A673 (cell line): ENCODE data around the gene HOXB7. TPM values are rescaled to one million over a fixed set of nuclear protein-coding genes. Genes with fewer than 3 reads are reported as not detected.

Experiments
- BruUV-seq: library from RNA; stranded (reverse); fragments of 400-500 nt; replicated peaks from 2 replicates; lab custom pipeline; 2021; lab: Mats Ljungman, UMichigan
- CTCF ChIA-PET: fragments of 300-600 bp; sonication (Branson Sonifier 250); formaldehyde crosslinking; loops from one replicate; lab custom pipeline; 2022; ENCODE audit warnings: antibody characterized with exemption; lab: Charles Lee
- POLR2A ChIA-PET: fragments of 300-600 bp; sonication (Branson Sonifier 250); formaldehyde crosslinking; loops from one replicate; lab custom pipeline; 2022; ENCODE audit warnings: antibody characterized with exemption; ENCODE audit not compliant: low non-redundant PET; lab: Charles Lee
- DNase-seq: peaks from one replicate; pipeline ENCODE4 v3.0.0-alpha.2; 2015; ENCODE audit warnings: low spot score
- H3K27ac ChIP-seq: fragments of 200-600 bp; sonication (generic); 2 replicates; pipeline ENCODE4 v1.5.1; 2016; ENCODE audit warnings: mixed run types, low read depth, mild to moderate bottlenecking, mixed read lengths, antibody characterized with exemption, low read length; ENCODE audit not compliant: poor library complexity, severe bottlenecking
- H3K27me3 ChIP-seq: fragments of 200-600 bp; sonication (generic); replicated peaks from 2 replicates; pipeline ENCODE4 v1.6.1; 2017; ENCODE audit warnings: mixed run types, low read depth, mild to moderate bottlenecking, mixed read lengths, antibody characterized with exemption, low read length; ENCODE audit not compliant: insufficient read depth, poor library complexity
- H3K36me3 ChIP-seq: fragments of 200-600 bp; sonication (generic); 2 replicates; pipeline ENCODE4 v1.6.1; 2016; ENCODE audit warnings: mixed run types, mild to moderate bottlenecking, mixed read lengths, antibody characterized with exemption, low read length; ENCODE audit not compliant: insufficient read depth, poor library complexity, severe bottlenecking
- H3K4me1 ChIP-seq: fragments of 200-600 bp; sonication (generic); 2 replicates; pipeline ENCODE4 v1.6.1; 2017; ENCODE audit warnings: mixed run types, mild to moderate bottlenecking, mixed read lengths, antibody characterized with exemption, low read length; ENCODE audit not compliant: insufficient read depth, poor library complexity, severe bottlenecking
- H3K4me3 ChIP-seq: fragments of 200-600 bp; sonication (generic); 2 replicates; pipeline ENCODE4 v1.5.1; 2016; ENCODE audit warnings: low read depth, mixed run types, mild to moderate bottlenecking, mixed read lengths, low read length; ENCODE audit not compliant: poor library complexity, severe bottlenecking
- H3K9me3 ChIP-seq: fragments of 200-600 bp; sonication (generic); 2 replicates; pipeline ENCODE4 v1.6.1; 2016; ENCODE audit warnings: mixed run types, low read depth, mild to moderate bottlenecking, mixed read lengths, antibody characterized with exemption, low read length; ENCODE audit not compliant: poor library complexity, severe bottlenecking
- CTCF ChIP-seq: fragments of 300-800, 200-600 bp; sonication (generic); conservative IDR thresholded peaks from 2 replicates; pipeline ENCODE4 v1.5.1; 2017; ENCODE audit warnings: low read depth, mild to moderate bottlenecking, antibody characterized with exemption, low read length, moderate library complexity, mixed read lengths
- EZH2 ChIP-seq: fragments of 200-600 bp; sonication (generic); IDR thresholded peaks from 2 replicates; pipeline ENCODE4 v1.6.1; 2017; ENCODE audit warnings: borderline replicate concordance, low read depth, mild to moderate bottlenecking, mixed read lengths, antibody characterized with exemption, low read length; ENCODE audit not compliant: poor library complexity, severe bottlenecking
- intact Hi-C: fragments of 100-400 bp; cut with micrococcal nuclease; formaldehyde crosslinking; loops from one replicate; pipeline ENCODE4 v1.10.0; 2022; ENCODE audit not compliant: unreplicated experiment
- total RNA-seq: library from RNA; stranded (reverse); gene quantifications from 2 replicates; pipeline ENCODE4 v1.2.3, GENCODE V29; 2021

Gene HOXB7
- total RNA-seq, 1 experiment from 2014 or later: 32.2 TPM

DNA sequence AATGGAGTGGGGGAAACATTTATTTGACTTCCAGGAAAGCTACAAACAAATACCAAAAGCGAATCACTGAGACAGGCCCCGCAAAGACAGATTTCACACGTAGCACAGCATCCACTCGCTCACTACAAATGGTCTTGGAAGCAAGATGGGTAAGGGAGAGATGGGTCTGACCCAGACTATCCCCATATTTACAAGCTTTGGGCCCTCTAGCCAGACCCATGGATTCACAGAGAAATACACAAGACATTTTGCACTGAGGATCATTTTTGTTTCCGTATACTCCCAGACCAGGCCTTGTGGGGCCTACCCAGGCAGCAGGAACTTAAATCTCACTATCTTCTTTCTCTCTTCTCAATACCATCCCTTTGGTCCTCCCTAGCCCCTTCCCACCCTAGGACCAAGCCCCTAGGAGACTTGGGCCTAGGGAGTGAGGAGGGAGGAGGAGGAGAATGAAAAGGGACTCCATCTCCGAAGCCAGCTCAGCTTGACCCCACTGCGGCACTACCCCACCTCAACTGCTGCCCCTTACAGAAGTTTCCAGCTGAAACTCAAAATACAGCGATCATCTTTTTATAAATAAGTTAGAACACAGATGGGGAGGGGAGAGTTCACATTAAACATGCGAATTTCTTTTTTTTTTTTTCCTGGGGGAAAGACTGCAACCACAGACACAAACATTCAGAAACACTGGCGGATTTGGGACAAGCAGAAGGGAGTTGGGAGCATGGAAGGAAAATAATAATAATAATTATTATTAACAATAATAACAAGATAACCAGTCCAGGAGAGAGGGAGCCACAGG is 19.4 kb downstream of the HOXB7 start:
- CTCF ChIA-PET: no interaction called here
- Histone ChIP-seq H3K9me3 (no peaks in the 10 kb centered on the region), H3K27ac (peak overlapping the region; percentile 33), H3K4me1 (peaks cover 49% of the 10 kb centered on the region), H3K27me3 (no peaks in the 10 kb centered on the region), H3K4me3 (no peak overlapping the region), H3K36me3 (peaks cover 12% of the 10 kb centered on the region)
- no TSS peak for BruUV-seq
- TF ChIP-seq CTCF (no peak), EZH2 (no peak)
- POLR2A ChIA-PET: no interaction called here
- no peak for DNase-seq
- intact Hi-C loops: no loop called here

GRCh38 chr17:48590607-48591161 is 20.1 kb downstream of the HOXB7 start:
- H3K36me3 ChIP-seq: peaks cover 9% of the 10 kb centered on the region
- BruUV-seq: no TSS peak
- H3K27ac ChIP-seq: peak overlapping the region; percentile 33
- TF ChIP-seq CTCF (no peak), EZH2 (no peak)
- H3K9me3 ChIP-seq: no peaks in the 10 kb centered on the region
- H3K4me3 ChIP-seq: no peak overlapping the region
- ChIA-PET CTCF (no interaction called here), POLR2A (interaction anchor here (0.6 kb wide), 1 partner anchor 239 kb away, joined by 3 read pairs; no protein-coding TSS in a partner anchor)
- intact Hi-C loops: no loop called here
- no peaks in the 10 kb centered on the region for H3K27me3 ChIP-seq
- no peak for DNase-seq
- H3K4me1 ChIP-seq: peaks cover 57% of the 10 kb centered on the region

DNA sequence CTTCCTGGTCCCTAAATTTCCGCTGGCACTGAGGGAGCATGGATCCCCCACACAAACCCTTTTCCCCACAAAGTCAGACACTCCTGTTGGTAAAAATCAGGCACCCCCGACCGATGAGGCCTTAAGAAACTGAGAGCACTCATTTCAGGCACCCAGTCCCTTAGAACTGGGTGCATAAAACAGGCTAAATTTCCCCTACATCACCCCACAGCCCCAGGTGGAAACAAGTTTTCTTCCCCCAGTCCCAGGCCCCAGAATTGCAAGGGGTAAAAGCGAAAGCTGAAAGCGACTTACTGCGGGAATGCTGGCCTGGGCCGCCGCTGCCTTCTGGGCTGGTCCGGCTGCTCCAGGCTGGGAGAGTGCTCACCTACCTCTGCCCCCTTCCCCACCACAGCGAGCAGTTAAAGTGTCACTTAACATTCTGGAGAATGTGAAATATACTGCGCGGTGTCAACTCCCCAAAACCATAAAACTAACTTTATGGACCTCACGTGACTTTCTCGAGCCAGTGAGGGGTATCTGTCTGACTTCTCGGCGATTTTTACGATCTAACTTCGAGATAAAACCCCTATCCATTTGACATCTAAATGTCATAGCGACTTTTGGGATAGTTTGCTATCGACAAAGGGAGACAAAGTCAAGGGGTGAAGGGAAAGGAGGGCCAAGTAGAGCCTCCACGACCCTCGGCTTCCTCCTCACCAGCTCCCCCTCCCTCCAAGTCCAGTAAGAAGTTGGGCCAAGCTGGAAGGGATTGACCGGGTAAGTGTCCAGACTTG is 20.8 kb downstream of the HOXB7 start, which contains the start of gene HOXB3:
TSS of gene HOXB3 (minus strand) at position 411 of the 776 bp plus-strand sequence. CDS start 37,767 bp downstream, outside the sequence.
- ChIA-PET POLR2A (interaction anchor here (0.6 kb wide), 1 partner anchor 238 kb away, joined by 3 read pairs; no protein-coding TSS in a partner anchor), CTCF (no interaction called here)
- no peaks in the 10 kb centered on the region for H3K9me3 ChIP-seq
- intact Hi-C loops: no loop called here
- H3K36me3 ChIP-seq: peaks cover 4% of the 10 kb centered on the region
- BruUV-seq: no TSS peak
- H3K4me3 ChIP-seq: no peak within 1 kb of the TSS
- H3K4me1 ChIP-seq: peaks cover 60% of the 10 kb centered on the region
- peak within 1 kb of the TSS; percentile 33 for H3K27ac ChIP-seq
- no peak for DNase-seq
- no peaks in the 10 kb centered on the region for H3K27me3 ChIP-seq
- TF ChIP-seq EZH2: no peak
- no peak for TF ChIP-seq CTCF
